D721Med (cell line): Measurements from ENCODE around the gene MYLK2.

Experiments
- DNase-seq: peaks from one replicate; pipeline ENCODE4 v3.0.0; 2011; ENCODE audit warnings: low spot score; ENCODE audit not compliant: insufficient read length
- FAIRE-seq: peaks from 2 replicates; lab custom pipeline; 2011; peaks lifted over from hg19 to GRCh38; lab: Jason Lieb, UNC
- TF ChIP-seq, protein P1 (sequence below): IDR thresholded peaks from 2 replicates; pipeline ENCODE4 v1.5.1; 2012; ENCODE audit warnings: mild to moderate bottlenecking, control low read depth; ENCODE audit not compliant: insufficient read depth; ENCODE audit errors: missing control alignments

Gene MYLK2

GRCh38 chr20:31862506-31862905 is 43.4 kb downstream of the MYLK2 start:
- DNase-seq = no peak
- TF ChIP-seq, protein P1, sequence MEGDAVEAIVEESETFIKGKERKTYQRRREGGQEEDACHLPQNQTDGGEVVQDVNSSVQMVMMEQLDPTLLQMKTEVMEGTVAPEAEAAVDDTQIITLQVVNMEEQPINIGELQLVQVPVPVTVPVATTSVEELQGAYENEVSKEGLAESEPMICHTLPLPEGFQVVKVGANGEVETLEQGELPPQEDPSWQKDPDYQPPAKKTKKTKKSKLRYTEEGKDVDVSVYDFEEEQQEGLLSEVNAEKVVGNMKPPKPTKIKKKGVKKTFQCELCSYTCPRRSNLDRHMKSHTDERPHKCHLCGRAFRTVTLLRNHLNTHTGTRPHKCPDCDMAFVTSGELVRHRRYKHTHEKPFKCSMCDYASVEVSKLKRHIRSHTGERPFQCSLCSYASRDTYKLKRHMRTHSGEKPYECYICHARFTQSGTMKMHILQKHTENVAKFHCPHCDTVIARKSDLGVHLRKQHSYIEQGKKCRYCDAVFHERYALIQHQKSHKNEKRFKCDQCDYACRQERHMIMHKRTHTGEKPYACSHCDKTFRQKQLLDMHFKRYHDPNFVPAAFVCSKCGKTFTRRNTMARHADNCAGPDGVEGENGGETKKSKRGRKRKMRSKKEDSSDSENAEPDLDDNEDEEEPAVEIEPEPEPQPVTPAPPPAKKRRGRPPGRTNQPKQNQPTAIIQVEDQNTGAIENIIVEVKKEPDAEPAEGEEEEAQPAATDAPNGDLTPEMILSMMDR = no peak
- FAIRE-seq = no peak

DNA sequence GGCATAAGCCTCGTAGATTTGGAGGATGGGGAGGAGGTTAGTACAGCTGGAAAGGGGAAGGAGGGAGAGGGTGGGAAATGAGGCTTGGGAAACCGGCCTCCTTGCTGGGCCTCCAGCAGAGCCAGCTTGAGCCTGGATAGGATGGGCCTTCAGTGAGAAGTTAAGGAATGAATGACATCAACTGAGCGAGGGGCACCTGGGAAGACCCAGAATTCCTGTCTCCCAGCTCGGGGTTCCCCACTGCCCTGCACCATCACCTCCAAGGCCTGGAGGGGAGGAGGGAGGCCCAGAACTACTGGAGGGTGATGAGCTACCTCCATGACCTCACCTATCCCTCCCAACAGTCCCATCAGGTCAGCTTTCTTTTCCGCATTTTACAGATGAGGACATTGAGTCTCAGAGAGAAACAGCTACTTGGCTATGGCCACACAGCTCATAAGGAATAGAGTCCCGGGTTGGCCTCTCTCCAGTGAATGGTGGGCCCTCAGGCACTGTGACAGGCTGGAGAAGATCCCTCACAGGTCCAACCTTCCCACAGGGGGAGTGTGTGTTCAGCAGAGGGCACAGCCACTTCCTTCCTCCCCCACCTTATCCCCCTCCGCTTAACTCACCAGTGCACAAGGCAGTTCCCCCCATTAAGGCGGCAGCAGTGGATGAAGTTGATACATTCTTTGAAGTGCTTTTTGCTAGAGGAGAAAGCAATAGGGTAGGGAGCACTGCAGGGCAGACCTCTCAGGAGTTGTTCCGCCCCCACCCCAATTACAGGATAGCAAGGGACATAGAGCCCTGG is 44.3 kb downstream of the MYLK2 start:
- FAIRE-seq = no peak
- DNase-seq = no peak
- TF ChIP-seq, protein P1 = no peak

GRCh38 chr20:31864521-31865400 is 45.6 kb downstream of the MYLK2 start:
- DNase-seq = no peak
- no peak for FAIRE-seq
- TF ChIP-seq, protein P1 = no peak

DNA sequence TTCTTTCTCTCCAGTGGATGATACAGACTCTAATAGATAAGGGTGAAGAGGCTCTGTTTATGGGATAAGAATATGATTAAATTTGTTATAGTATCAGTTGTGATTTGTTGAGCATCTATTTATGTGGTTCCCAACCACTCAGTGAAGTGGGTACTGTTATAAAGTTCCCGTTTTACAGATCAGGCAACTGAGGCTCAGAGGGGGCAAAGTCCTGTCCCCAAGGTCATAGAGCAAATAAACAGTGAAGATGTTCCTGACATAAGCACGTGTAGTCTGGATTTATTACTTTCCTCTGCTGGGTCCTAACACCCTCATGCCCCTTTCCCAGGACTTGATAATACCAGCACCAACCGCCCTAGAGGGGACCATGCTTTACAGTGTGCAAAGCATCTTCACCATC is 47.1 kb downstream of the MYLK2 start:
- no peak for DNase-seq
- FAIRE-seq = no peak
- TF ChIP-seq, protein P1 = no peak

DNA sequence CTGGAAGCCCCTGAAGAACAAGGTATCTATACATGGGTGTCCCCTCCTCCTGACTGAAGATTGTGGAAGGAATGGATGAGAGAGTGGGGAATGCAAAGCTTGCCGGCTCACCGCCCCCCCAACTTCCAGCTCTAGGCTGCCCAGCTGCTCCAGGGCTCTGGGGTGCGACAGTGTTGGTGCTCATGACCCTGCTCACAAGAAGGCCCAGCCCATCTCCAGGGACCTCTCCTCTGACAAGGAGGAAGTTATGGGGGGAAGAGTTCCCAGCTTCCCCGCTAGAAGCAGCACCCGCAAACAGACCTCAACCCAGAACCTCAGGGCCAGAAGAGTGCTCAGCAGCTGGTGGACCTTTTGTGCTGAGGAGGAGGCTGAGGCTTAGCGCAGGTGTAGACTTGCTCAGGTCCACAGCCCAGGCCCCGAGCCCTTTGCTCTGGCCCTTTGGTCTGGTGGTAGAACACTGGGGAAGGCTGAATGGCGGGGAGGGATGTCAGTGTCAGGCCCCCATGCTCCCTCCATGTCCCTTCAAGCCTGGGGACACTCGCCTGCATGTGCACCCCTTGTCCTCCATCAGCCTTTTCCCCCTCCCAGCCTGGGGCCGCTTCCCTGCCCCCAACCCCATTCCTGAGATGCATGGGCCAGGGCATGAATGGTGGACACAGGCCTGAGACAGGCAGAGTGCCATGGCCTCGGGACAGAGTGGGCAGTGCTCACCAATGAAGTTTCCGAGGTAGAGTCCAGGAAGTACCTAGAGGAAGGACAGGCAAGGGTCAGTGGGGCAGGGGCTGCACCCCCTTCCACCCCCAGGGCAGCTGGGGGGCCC is 49.9 kb downstream of the MYLK2 start:
- TF ChIP-seq, protein P1 = no peak
- FAIRE-seq (no peak), DNase-seq (no peak)

DNA sequence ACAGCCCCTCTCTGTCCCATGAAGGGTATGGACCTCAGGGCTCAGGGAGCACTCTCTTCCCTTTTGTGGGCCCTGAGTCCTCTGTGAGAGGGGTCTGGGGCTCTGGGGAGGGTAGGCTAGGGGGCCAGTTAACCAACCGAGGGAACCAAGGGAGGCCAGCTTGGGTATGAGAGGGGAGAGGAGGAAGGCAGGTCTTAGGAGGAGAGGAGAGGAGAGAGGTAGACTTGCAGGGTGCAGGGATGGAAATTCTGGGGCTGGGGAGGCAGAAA is 50.5 kb downstream of the MYLK2 start:
- DNase-seq = no peak
- TF ChIP-seq, protein P1 = no peak
- no peak for FAIRE-seq
